ENCODE measurements around the gene PDE6H.

GRCh38 chr12:14956905-14957304 lies 15.9 kb upstream of the PDE6H start:
- TF ChIP-seq CTCF (IDR thresholded peaks at IDR 0.05), result no peak
- no peak for TF ChIP-seq POLR2A (IDR thresholded peaks at IDR 0.05)
- TF ChIP-seq POLR2AphosphoS5 (IDR thresholded peaks at IDR 0.05), result no peak
- TF ChIP-seq EP300 (IDR thresholded peaks at IDR 0.05), result no peak

Measured in gastroesophageal sphincter (tissue), 3 donors.